Raji (cell line): Measurements from ENCODE around the gene MRPL16.

Experiments
- POLR2A ChIP-seq: IDR thresholded peaks from 2 replicates; pipeline ENCODE4 v1.6.1; 2011; ENCODE audit warnings: low read depth, low read length, control low read depth; ENCODE audit not compliant: insufficient read depth

Gene MRPL16

GRCh38 chr11:59759900-59760299 is 50.7 kb downstream of the MRPL16 start:
- TF ChIP-seq POLR2A, result no peak

- no peak for TF ChIP-seq POLR2A
Observed at GRCh38 chr11:59758401-59759037, 52.1 kb downstream of the MRPL16 start.

DNA sequence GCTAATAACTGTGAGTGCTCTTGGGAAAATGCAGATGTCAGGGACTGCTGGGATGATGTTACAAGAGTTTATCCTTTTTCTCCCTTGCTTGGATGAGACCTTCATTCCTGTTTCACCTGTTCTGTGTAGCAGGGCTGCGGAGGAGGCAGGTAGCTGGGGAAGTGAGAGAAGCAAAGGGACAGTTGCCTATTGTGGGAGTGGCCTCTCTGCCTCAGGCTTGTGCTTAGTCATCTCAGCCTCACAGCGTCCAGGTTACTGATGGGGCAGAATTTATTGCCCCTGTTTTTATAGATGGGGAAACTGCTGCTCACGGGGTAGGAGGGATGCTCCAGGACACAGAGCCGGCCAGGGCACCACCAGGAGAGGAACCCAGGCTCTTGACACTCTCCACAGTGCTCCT is 53.7 kb downstream of the MRPL16 start:
- no peak for TF ChIP-seq POLR2A

- TF ChIP-seq POLR2A, result no peak
Observed at GRCh38 chr11:59756558-59756840, 54.1 kb downstream of the MRPL16 start.
